ENCODE data around the gene VPS4B. TPM values are rescaled to one million over a fixed set of nuclear protein-coding genes. Genes with fewer than 3 reads are reported as not detected.

The VPS4B gene
- total and polyA plus RNA-seq, 2 donors (not counting 3 experiments of a cell fraction or from before 2014, with no cell fraction given), result 10.5 to 54.7 TPM

GRCh38 chr18:63344918-63345317, 77.4 kb downstream of the VPS4B start:
- ChIA-PET POLR2A (no interaction called here), CTCF (no interaction called here)
- Histone ChIP-seq H3K4me1 (ENCODE audit: control insufficient read depth, extremely low read depth, insufficient read depth, low read length) (no peaks in the 10 kb centered on the region), H3K9me3 (replicated peaks; ENCODE audit: control insufficient read depth, insufficient read depth, low read length) (no peaks in the 10 kb centered on the region), H4K20me1 (replicated peaks; ENCODE audit: control insufficient read depth, extremely low read depth, insufficient read depth, low read length) (no peaks in the 10 kb centered on the region), H3K27ac (ENCODE audit: insufficient read depth, low read depth, low read length) (no peak overlapping the region), H3K79me2 (ENCODE audit: control insufficient read depth, insufficient read depth, low read length) (no peaks in the 10 kb centered on the region), H2AFZ (ENCODE audit: low read depth, low read length) (no peak overlapping the region), H3K4me2 (ENCODE audit: insufficient read depth, low read length) (no peak overlapping the region), H3K9me1 (replicated peaks; ENCODE audit: control insufficient read depth, extremely low read depth, insufficient read depth, low read length) (no peaks in the 10 kb centered on the region), H3K27me3 (ENCODE audit: control insufficient read depth in 2 of 2, insufficient read depth in 2 of 2, low read length in 2 of 2) (no peaks in the 10 kb centered on the region), H3K4me3 (replicated peaks in 1 of 3; ENCODE audit: insufficient read depth in 1 of 3, low read depth in 1 of 3, low read length in 3 of 3) (no peak overlapping the region), H3K9ac (replicated peaks; ENCODE audit: extremely low read depth, insufficient read depth, low read length) (no peak overlapping the region), H3K36me3 (ENCODE audit: control insufficient read depth in 2 of 2, extremely low read depth in 1 of 2, insufficient read depth in 2 of 2, low read length in 2 of 2) (peaks cover 14 to 26% of the 10 kb centered on the region in 2 experiments)
- FAIRE-seq (no peak), DNase-seq (ENCODE audit: low read depth, low spot score) (no peak)
- TF ChIP-seq CTCF (IDR thresholded peaks at IDR 0.05; ENCODE audit: extremely low read depth in 1 of 2, insufficient read depth in 1 of 2, low read depth in 1 of 2, low read length in 2 of 2), result no peak
- TF ChIP-seq FOS (IDR thresholded peaks at IDR 0.05; ENCODE audit: borderline replicate concordance, insufficient read depth, low read length), result no peak
- no peak for TF ChIP-seq JUN (IDR thresholded peaks at IDR 0.05; ENCODE audit: borderline replicate concordance, insufficient read depth, insufficient read length, low read depth)
- no peak for TF ChIP-seq EZH2 (IDR thresholded peaks at IDR 0.05; ENCODE audit: borderline replicate concordance, low read depth, low read length, severe bottlenecking)
- TF ChIP-seq POLR2A (IDR thresholded peaks at IDR 0.05; ENCODE audit: low read depth, low read length), result no peak
- no peak for TF ChIP-seq MYC (IDR thresholded peaks at IDR 0.05; ENCODE audit: low read depth, low read length)
- no peak for TF ChIP-seq POLR2AphosphoS5 (IDR thresholded peaks at IDR 0.05; ENCODE audit: insufficient read depth, low read depth, low read length)
- TF ChIP-seq MAX (IDR thresholded peaks at IDR 0.05; ENCODE audit: insufficient read depth, insufficient read length), result no peak
- no peak for TF ChIP-seq GATA2 (IDR thresholded peaks at IDR 0.05; ENCODE audit: insufficient read depth, insufficient read length, low read depth, low read length)
- intact Hi-C loops (cut with micrococcal nuclease) (loop anchor here (5.0 kb wide), 1 partner anchor 77 kb away; the partner anchor contains the start of gene VPS4B), dilution Hi-C loops (cut with MboI; ENCODE audit: extremely low pct_ligation_motif_present, low sequenced_read_pairs) (no loop called here)
- BruUV-seq (replicated peaks), result no TSS peak
